Activated CD8-positive, alpha-beta T cell treated with anti-CD3 and anti-CD28 coated beads, Interleukin-2, amount 10 ng/mL, durations not matched to agents 7 days and 5 days (primary cell): Measurements from ENCODE around the gene TMEM207. TPM values are rescaled to one million over a fixed set of nuclear protein-coding genes. Genes with fewer than 3 reads are reported as not detected.

ENCODE experiments used
- ATAC-seq: fragments of 150-1000 bp; cut with Tn5 transposase; one replicate; pipeline ENCODE4 v1.10.0; 2021; ENCODE audit warnings: moderate library complexity
- CTCF ChIA-PET: fragments of 350-600 bp; sonication (Branson Sonifier 250); formaldehyde crosslinking; loops from one replicate; lab custom pipeline; 2021; ENCODE audit warnings: antibody characterized with exemption; lab: Charles Lee
- POLR2A ChIA-PET: fragments of 350-600 bp; sonication (Branson Sonifier 250); formaldehyde crosslinking; loops from one replicate; lab custom pipeline; 2021; ENCODE audit warnings: antibody characterized with exemption; lab: Charles Lee
- DNase-seq: peaks from one replicate; pipeline ENCODE4 v3.0.0-alpha.2; 2020
- H3K27ac Mint-ChIP-seq: one replicate; pipeline ENCODE4 v1.8.0; 2021; ENCODE audit warnings: mild to moderate bottlenecking, mixed read lengths
- H3K27me3 Mint-ChIP-seq: one replicate; pipeline ENCODE4 v1.8.0; 2021; ENCODE audit warnings: low read depth, mixed read lengths
- H3K36me3 Mint-ChIP-seq: one replicate; pipeline ENCODE4 v1.8.0; 2021; ENCODE audit warnings: low read depth, mixed read lengths
- H3K4me1 Mint-ChIP-seq: one replicate; pipeline ENCODE4 v1.8.0; 2021; ENCODE audit warnings: low read depth, mixed read lengths
- H3K4me3 Mint-ChIP-seq: one replicate; pipeline ENCODE4 v1.8.0; 2021; ENCODE audit warnings: mild to moderate bottlenecking, mixed read lengths
- H3K9me3 Mint-ChIP-seq: one replicate; pipeline ENCODE4 v1.8.0; 2022; ENCODE audit warnings: mixed read lengths; ENCODE audit not compliant: insufficient read depth
- total RNA-seq, 2 experiments: library from RNA; stranded (reverse); gene quantifications; one replicate each; pipeline ENCODE4 v1.2.3, GENCODE V29; 2021

The TMEM207 gene
- total RNA-seq, 2 experiments from 2014 or later: not detected

- no peak for ATAC-seq
- H3K27me3 Mint-ChIP-seq: no peaks in the 10 kb centered on the region
- POLR2A ChIA-PET: no interaction called here
- CTCF ChIA-PET: interaction anchor here (0.9 to 3.8 kb wide), 8 partner anchors 10 to 462 kb away, joined by 3 to 23 read pairs (median 6); partner anchors contain the start of gene CLDN1
- no peak overlapping the region for H3K4me3 Mint-ChIP-seq
- DNase-seq: no peak
- H3K9me3 Mint-ChIP-seq: no peaks in the 10 kb centered on the region
- H3K4me1 Mint-ChIP-seq: peaks cover 4% of the 10 kb centered on the region
- no peak overlapping the region for H3K27ac Mint-ChIP-seq
- H3K36me3 Mint-ChIP-seq: no peaks in the 10 kb centered on the region
Measured at GRCh38 chr3:190424108-190424477, 25.6 kb downstream of the TMEM207 start.

- Mint-ChIP-seq H3K36me3 (no peaks in the 10 kb centered on the region), H3K9me3 (no peaks in the 10 kb centered on the region), H3K27ac (no peak overlapping the region), H3K4me1 (no peaks in the 10 kb centered on the region), H3K4me3 (no peak overlapping the region), H3K27me3 (no peaks in the 10 kb centered on the region)
- no peak for DNase-seq
- ChIA-PET POLR2A (no interaction called here), CTCF (interaction anchor here (2.3 to 2.4 kb wide), 2 partner anchors 10 to 92 kb away, joined by 8 read pairs; partner anchors contain the start of gene CLDN1)
- no peak for ATAC-seq
Measured at GRCh38 chr3:190414297-190414696, 35.4 kb downstream of the TMEM207 start.

GRCh38 chr3:190404715-190405114 lies 45.0 kb downstream of the TMEM207 start:
- H3K27ac Mint-ChIP-seq: no peak overlapping the region
- no peaks in the 10 kb centered on the region for H3K9me3 Mint-ChIP-seq
- ChIA-PET POLR2A (no interaction called here), CTCF (no interaction called here)
- ATAC-seq (no peak), DNase-seq (no peak)
- peaks cover 2% of the 10 kb centered on the region for H3K27me3 Mint-ChIP-seq
- H3K36me3 Mint-ChIP-seq: no peaks in the 10 kb centered on the region
- H3K4me3 Mint-ChIP-seq: no peak overlapping the region
- no peaks in the 10 kb centered on the region for H3K4me1 Mint-ChIP-seq

- CTCF ChIA-PET: interaction anchor here (0.6 to 1.1 kb wide), 2 partner anchors 177 to 440 kb away, joined by 3 read pairs; no protein-coding TSS in a partner anchor
- ATAC-seq: no peak
- Mint-ChIP-seq H3K4me3 (no peak overlapping the region), H3K4me1 (no peaks in the 10 kb centered on the region), H3K27me3 (peaks cover 2% of the 10 kb centered on the region), H3K9me3 (no peaks in the 10 kb centered on the region), H3K36me3 (no peaks in the 10 kb centered on the region), H3K27ac (no peak overlapping the region)
- POLR2A ChIA-PET: no interaction called here
- no peak for DNase-seq
Measured at GRCh38 chr3:190401963-190402362, 47.7 kb downstream of the TMEM207 start.

GRCh38 chr3:190399677-190400076 lies 50.0 kb downstream of the TMEM207 start:
- no peak overlapping the region for H3K27ac Mint-ChIP-seq
- CTCF ChIA-PET: no interaction called here
- H3K9me3 Mint-ChIP-seq: no peaks in the 10 kb centered on the region
- no peaks in the 10 kb centered on the region for H3K4me1 Mint-ChIP-seq
- no peaks in the 10 kb centered on the region for H3K36me3 Mint-ChIP-seq
- H3K27me3 Mint-ChIP-seq: peaks cover 2% of the 10 kb centered on the region
- no peak overlapping the region for H3K4me3 Mint-ChIP-seq
- DNase-seq (no peak), ATAC-seq (no peak)
- POLR2A ChIA-PET: no interaction called here

- ChIA-PET CTCF (no interaction called here), POLR2A (no interaction called here)
- DNase-seq (no peak), ATAC-seq (no peak)
- H3K27ac Mint-ChIP-seq: no peak overlapping the region
- no peak overlapping the region for H3K4me3 Mint-ChIP-seq
- H3K36me3 Mint-ChIP-seq: no peaks in the 10 kb centered on the region
- no peaks in the 10 kb centered on the region for H3K27me3 Mint-ChIP-seq
- H3K4me1 Mint-ChIP-seq: no peaks in the 10 kb centered on the region
- no peaks in the 10 kb centered on the region for H3K9me3 Mint-ChIP-seq
Measured at GRCh38 chr3:190397889-190398288, 51.8 kb downstream of the TMEM207 start.

- Mint-ChIP-seq H3K9me3 (no peaks in the 10 kb centered on the region), H3K36me3 (no peaks in the 10 kb centered on the region), H3K27ac (no peak overlapping the region), H3K4me3 (no peak overlapping the region), H3K4me1 (no peaks in the 10 kb centered on the region), H3K27me3 (peaks cover 3% of the 10 kb centered on the region)
- ChIA-PET CTCF (no interaction called here), POLR2A (no interaction called here)
- DNase-seq: no peak
- no peak for ATAC-seq
Measured at GRCh38 chr3:190396001-190396400, 53.7 kb downstream of the TMEM207 start.

- ATAC-seq (no peak), DNase-seq (no peak)
- POLR2A ChIA-PET: no interaction called here
- Mint-ChIP-seq H3K27me3 (peaks cover 4% of the 10 kb centered on the region), H3K4me1 (no peaks in the 10 kb centered on the region), H3K36me3 (no peaks in the 10 kb centered on the region), H3K4me3 (no peak overlapping the region), H3K9me3 (no peaks in the 10 kb centered on the region), H3K27ac (no peak overlapping the region)
- CTCF ChIA-PET: no interaction called here
Measured at GRCh38 chr3:190388703-190389102, 61.0 kb downstream of the TMEM207 start.

GRCh38 chr3:190387578-190388213 lies 62.0 kb downstream of the TMEM207 start, which contains the start of gene CLDN16:
Gene CLDN16 (plus strand): TSS chr3:190388163. CDS start chr3:190388330, 167 bp downstream.
- ATAC-seq (no peak), DNase-seq (no peak)
- ChIA-PET CTCF (no interaction called here), POLR2A (no interaction called here)
- Mint-ChIP-seq H3K36me3 (no peaks in the 10 kb centered on the region), H3K4me1 (no peaks in the 10 kb centered on the region), H3K27ac (no peak within 1 kb of the TSS), H3K9me3 (no peaks in the 10 kb centered on the region), H3K27me3 (peaks cover 4% of the 10 kb centered on the region), H3K4me3 (no peak within 1 kb of the TSS)

GRCh38 chr3:190385731-190386688 lies 63.7 kb downstream of the TMEM207 start:
- no peak overlapping the region for H3K4me3 Mint-ChIP-seq
- no peak overlapping the region for H3K27ac Mint-ChIP-seq

GRCh38 chr3:190384309-190384756 lies 65.4 kb downstream of the TMEM207 start:
- CTCF ChIA-PET: interaction anchor here (1.0 to 1.3 kb wide), 2 partner anchors 160 to 423 kb away, joined by 3 to 5 read pairs; no protein-coding TSS in a partner anchor
- DNase-seq: peak; percentile 24
- no peaks in the 10 kb centered on the region for H3K36me3 Mint-ChIP-seq
- peaks cover 2% of the 10 kb centered on the region for H3K27me3 Mint-ChIP-seq
- no peaks in the 10 kb centered on the region for H3K4me1 Mint-ChIP-seq
- ATAC-seq: peak; percentile 68
- H3K27ac Mint-ChIP-seq: no peak overlapping the region
- POLR2A ChIA-PET: interaction anchor here (0.6 kb wide), 1 partner anchor 674 kb away, joined by 3 read pairs; no protein-coding TSS in a partner anchor
- H3K9me3 Mint-ChIP-seq: no peaks in the 10 kb centered on the region
- H3K4me3 Mint-ChIP-seq: no peak overlapping the region

More at GRCh38 chr3:190385731-190386688, 63.7 kb downstream of the TMEM207 start:
- H3K27me3 Mint-ChIP-seq: peaks cover 2% of the 10 kb centered on the region
- H3K36me3 Mint-ChIP-seq: no peaks in the 10 kb centered on the region
- H3K9me3 Mint-ChIP-seq: no peaks in the 10 kb centered on the region
- ChIA-PET CTCF (no interaction called here), POLR2A (no interaction called here)
- DNase-seq: no peak
- ATAC-seq: no peak
- no peaks in the 10 kb centered on the region for H3K4me1 Mint-ChIP-seq

GRCh38 chr3:190382082-190382481 lies 67.6 kb downstream of the TMEM207 start:
- Mint-ChIP-seq H3K4me1 (no peaks in the 10 kb centered on the region), H3K9me3 (no peaks in the 10 kb centered on the region), H3K27me3 (no peaks in the 10 kb centered on the region), H3K4me3 (no peak overlapping the region), H3K27ac (no peak overlapping the region), H3K36me3 (no peaks in the 10 kb centered on the region)
- DNase-seq (no peak), ATAC-seq (no peak)
- POLR2A ChIA-PET: no interaction called here
- CTCF ChIA-PET: no interaction called here
